Measurements from ENCODE around the gene KIF26A.

DNA sequence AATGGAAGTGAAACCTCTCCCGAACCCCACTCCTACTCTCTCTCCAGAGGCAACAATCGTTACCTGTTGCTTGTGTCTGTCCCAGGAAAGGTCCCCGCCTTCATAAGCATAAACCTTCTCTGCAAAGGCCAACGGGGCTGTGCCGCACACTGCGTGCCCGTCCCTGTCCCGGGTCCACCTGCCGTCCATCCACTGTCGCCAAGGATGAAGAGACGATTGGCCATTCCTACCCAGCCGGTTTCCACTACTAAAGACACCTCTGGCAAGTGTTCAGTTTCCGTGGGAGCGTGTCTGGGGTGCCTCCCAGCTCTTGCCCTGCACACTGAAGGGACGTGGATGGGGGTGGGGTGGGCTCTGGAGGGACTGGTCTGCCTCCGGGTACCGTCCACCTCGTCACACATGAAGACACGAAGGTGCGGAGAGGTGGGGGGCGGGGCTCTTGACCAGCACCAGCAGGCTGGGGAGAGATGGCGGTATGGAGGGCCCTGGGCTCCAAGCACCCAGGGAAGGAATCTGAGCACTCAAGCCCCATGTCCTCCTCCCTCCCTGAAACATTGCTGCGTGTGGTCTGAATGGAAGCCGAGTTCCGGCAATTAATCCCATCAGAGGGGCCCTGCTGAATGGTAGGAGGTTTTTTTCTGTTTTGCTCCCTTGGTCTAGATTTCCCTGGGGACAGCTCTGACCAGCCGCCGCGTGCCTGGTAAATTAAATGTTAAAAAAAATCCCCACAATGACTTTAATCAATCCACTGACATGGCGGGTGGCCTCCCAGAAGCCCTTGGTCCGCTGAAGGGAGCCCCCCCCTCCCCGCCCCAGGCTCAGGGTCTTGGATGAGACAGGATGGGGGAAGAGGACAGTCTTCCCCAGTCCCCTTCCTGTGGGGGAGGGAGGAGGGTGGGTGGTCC is 4.1 kb upstream of the KIF26A start:
- TF ChIP-seq, protein P1, sequence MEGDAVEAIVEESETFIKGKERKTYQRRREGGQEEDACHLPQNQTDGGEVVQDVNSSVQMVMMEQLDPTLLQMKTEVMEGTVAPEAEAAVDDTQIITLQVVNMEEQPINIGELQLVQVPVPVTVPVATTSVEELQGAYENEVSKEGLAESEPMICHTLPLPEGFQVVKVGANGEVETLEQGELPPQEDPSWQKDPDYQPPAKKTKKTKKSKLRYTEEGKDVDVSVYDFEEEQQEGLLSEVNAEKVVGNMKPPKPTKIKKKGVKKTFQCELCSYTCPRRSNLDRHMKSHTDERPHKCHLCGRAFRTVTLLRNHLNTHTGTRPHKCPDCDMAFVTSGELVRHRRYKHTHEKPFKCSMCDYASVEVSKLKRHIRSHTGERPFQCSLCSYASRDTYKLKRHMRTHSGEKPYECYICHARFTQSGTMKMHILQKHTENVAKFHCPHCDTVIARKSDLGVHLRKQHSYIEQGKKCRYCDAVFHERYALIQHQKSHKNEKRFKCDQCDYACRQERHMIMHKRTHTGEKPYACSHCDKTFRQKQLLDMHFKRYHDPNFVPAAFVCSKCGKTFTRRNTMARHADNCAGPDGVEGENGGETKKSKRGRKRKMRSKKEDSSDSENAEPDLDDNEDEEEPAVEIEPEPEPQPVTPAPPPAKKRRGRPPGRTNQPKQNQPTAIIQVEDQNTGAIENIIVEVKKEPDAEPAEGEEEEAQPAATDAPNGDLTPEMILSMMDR (IDR thresholded peaks at IDR 0.05; ENCODE audit: poor library complexity) = no peak
- TF ChIP-seq EZH2 (IDR thresholded peaks at IDR 0.05; ENCODE audit: borderline replicate concordance) = no peak

Measured in hepatocyte (in vitro differentiated cells).